ENCODE data around the gene PLXNB2.

Gene PLXNB2

DNA sequence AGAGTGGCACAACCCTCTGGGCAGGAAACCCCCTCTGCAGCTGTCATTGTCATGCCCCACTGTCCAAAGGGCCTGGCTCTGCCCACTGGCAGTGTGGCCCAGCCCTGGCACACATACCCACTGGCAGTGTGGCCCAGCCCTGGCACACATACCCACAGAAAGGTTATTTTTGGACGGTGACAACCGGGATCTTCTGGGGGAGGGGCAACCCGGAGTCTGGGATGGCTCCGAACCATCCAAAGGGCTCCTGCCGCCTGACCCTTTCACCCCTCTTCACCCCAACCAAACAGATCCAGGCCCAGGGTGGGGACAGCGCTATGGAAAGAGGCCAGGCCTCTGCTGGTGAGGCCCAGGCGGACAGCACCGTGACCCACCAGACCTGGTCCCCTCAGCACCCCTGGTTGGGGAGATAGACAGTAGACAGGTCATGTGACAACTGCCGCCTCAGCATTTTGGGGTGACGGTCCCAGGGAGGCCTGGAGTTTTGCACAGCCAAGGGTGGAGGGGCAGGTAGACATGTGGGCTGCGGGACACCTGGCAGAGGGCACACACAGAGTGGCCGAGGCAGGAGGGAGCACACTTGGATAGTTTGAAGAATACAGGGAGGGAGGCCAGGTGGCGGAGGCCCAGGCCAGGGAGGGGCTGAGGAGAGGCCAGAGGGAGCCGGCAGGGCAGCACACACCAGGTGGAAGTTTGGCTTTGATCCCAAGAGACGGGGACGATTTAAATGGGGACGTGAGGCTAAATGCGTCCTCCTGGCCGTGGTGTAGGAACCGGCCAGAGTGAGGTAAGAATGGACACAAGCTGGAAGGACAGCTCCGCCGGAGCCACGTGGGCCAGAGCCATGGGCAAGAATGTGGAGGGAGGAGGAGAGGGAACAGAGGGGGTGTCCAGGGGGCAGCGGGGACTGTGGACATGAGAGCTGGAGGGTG is 48.8 kb downstream of the PLXNB2 start:
- Histone ChIP-seq H3K4me3 (ENCODE audit: severe bottlenecking) (no peak overlapping the region), H3K27me3 (ENCODE audit: insufficient read depth, poor library complexity, severe bottlenecking) (no peaks in the 10 kb centered on the region), H3K9me3 (ENCODE audit: severe bottlenecking) (no peaks in the 10 kb centered on the region), H3K27ac (ENCODE audit: poor library complexity, severe bottlenecking) (no peak overlapping the region), H3K36me3 (ENCODE audit: low read depth) (peaks cover 5% of the 10 kb centered on the region; the same call in 1 of the 2 replicates), H3K4me1 (ENCODE audit: insufficient read depth, poor library complexity, severe bottlenecking) (peaks cover 11% of the 10 kb centered on the region)
- ATAC-seq (ENCODE audit: low read depth), result no peak
- TF ChIP-seq, protein P1, sequence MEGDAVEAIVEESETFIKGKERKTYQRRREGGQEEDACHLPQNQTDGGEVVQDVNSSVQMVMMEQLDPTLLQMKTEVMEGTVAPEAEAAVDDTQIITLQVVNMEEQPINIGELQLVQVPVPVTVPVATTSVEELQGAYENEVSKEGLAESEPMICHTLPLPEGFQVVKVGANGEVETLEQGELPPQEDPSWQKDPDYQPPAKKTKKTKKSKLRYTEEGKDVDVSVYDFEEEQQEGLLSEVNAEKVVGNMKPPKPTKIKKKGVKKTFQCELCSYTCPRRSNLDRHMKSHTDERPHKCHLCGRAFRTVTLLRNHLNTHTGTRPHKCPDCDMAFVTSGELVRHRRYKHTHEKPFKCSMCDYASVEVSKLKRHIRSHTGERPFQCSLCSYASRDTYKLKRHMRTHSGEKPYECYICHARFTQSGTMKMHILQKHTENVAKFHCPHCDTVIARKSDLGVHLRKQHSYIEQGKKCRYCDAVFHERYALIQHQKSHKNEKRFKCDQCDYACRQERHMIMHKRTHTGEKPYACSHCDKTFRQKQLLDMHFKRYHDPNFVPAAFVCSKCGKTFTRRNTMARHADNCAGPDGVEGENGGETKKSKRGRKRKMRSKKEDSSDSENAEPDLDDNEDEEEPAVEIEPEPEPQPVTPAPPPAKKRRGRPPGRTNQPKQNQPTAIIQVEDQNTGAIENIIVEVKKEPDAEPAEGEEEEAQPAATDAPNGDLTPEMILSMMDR (IDR thresholded peaks at IDR 0.05; ENCODE audit: poor library complexity, severe bottlenecking), result no peak
- no peak for DNase-seq (ENCODE audit: low spot score)

GRCh38 chr22:50257451-50258360 is 49.7 kb downstream of the PLXNB2 start:
- H3K4me1 ChIP-seq (ENCODE audit: insufficient read depth, poor library complexity, severe bottlenecking), result peaks cover 8% of the 10 kb centered on the region
- TF ChIP-seq, protein P1 (IDR thresholded peaks at IDR 0.05; ENCODE audit: poor library complexity, severe bottlenecking), result no peak

DNA sequence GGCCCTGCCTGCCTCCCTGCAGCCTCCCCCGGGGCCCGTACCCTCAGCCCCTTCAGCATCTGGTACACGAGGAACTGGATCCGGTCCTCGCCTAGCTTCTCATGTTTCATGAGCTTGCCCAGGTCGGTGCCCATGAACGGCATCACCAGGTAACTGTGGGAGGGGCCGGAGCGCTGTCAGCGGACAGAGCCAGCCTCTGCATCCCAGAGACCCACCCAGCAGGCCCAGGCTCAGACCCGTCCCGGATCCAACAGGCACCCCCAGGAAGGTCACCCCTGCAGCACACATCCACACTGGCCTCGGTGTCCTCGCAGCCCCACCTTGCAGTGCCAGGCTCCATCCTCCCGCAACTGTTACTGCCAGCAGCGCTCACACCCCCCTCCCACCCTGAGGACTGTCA is 50.4 kb downstream of the PLXNB2 start:
- Histone ChIP-seq H3K27ac (ENCODE audit: poor library complexity, severe bottlenecking) (no peak overlapping the region), H3K27me3 (ENCODE audit: insufficient read depth, poor library complexity, severe bottlenecking) (no peaks in the 10 kb centered on the region), H3K4me1 (ENCODE audit: insufficient read depth, poor library complexity, severe bottlenecking) (peaks cover under 1% of the 10 kb centered on the region), H3K9me3 (ENCODE audit: severe bottlenecking) (no peaks in the 10 kb centered on the region), H3K36me3 (ENCODE audit: low read depth) (peaks cover 5% of the 10 kb centered on the region; the same call in 1 of the 2 replicates), H3K4me3 (ENCODE audit: severe bottlenecking) (no peak overlapping the region)
- DNase-seq (ENCODE audit: low spot score) (no peak), ATAC-seq (ENCODE audit: low read depth) (no peak)
- TF ChIP-seq, protein P1 (IDR thresholded peaks at IDR 0.05; ENCODE audit: poor library complexity, severe bottlenecking), result no peak

More at GRCh38 chr22:50257451-50258360, 49.7 kb downstream of the PLXNB2 start:
- Histone ChIP-seq H3K27me3 (ENCODE audit: insufficient read depth, poor library complexity, severe bottlenecking) (no peaks in the 10 kb centered on the region), H3K9me3 (ENCODE audit: severe bottlenecking) (no peaks in the 10 kb centered on the region), H3K27ac (ENCODE audit: poor library complexity, severe bottlenecking) (no peak overlapping the region), H3K4me3 (ENCODE audit: severe bottlenecking) (no peak overlapping the region), H3K36me3 (ENCODE audit: low read depth) (peaks cover 5% of the 10 kb centered on the region; the same call in 1 of the 2 replicates)
- ATAC-seq (ENCODE audit: low read depth) (no peak), DNase-seq (ENCODE audit: low spot score) (no peak)

GRCh38 chr22:50256258-50256862 is 51.1 kb downstream of the PLXNB2 start:
- ATAC-seq (ENCODE audit: low read depth) (no peak), DNase-seq (ENCODE audit: low spot score) (no peak)
- Histone ChIP-seq H3K27ac (ENCODE audit: poor library complexity, severe bottlenecking) (no peak overlapping the region), H3K36me3 (ENCODE audit: low read depth) (peaks cover 5% of the 10 kb centered on the region; the same call in 1 of the 2 replicates), H3K27me3 (ENCODE audit: insufficient read depth, poor library complexity, severe bottlenecking) (no peaks in the 10 kb centered on the region), H3K4me1 (ENCODE audit: insufficient read depth, poor library complexity, severe bottlenecking) (no peaks in the 10 kb centered on the region), H3K9me3 (ENCODE audit: severe bottlenecking) (no peaks in the 10 kb centered on the region), H3K4me3 (ENCODE audit: severe bottlenecking) (no peak overlapping the region)
- TF ChIP-seq, protein P1 (IDR thresholded peaks at IDR 0.05; ENCODE audit: poor library complexity, severe bottlenecking), result no peak
